Measurements from ENCODE around the gene ARHGAP24. TPM values are rescaled to one million over a fixed set of nuclear protein-coding genes. Genes with fewer than 3 reads are reported as not detected.

The ARHGAP24 gene
- total and polyA plus RNA-seq, 2 donors (not counting 1 experiment from before 2014, with no cell fraction given) = 48.4 to 141 TPM

GRCh38 chr4:85492336-85492735 is 17.4 kb downstream of the ARHGAP24 start:
- H3K4me3 Mint-ChIP-seq = no peak overlapping the region

More at GRCh38 chr4:85492336-85492735, 17.4 kb downstream of the ARHGAP24 start:
- Histone ChIP-seq H3K4me1 (ENCODE audit: control insufficient read depth in 2 of 2, insufficient read depth in 2 of 2, low read length in 2 of 2) (peaks cover 42 to 48% of the 10 kb centered on the region in 2 donors), H3K79me2 (ENCODE audit: control insufficient read depth, insufficient read depth, low read length) (peaks cover 77% of the 10 kb centered on the region), H3K9me3 (ENCODE audit: control extremely low read depth in 1 of 3, control insufficient read depth in 2 of 3, insufficient read depth in 1 of 3, low read length in 2 of 3) (peaks cover 0 to 8% (median 0%) of the 10 kb centered on the region in 3 donors), H3K4me3 (ENCODE audit: control extremely low read depth in 1 of 5, extremely low read depth in 1 of 5, insufficient read depth in 1 of 5, low read depth in 2 of 5, low read length in 4 of 5) (no peak overlapping the region), H3K27me3 (replicated peaks in 1 of 4; ENCODE audit: control extremely low read depth in 1 of 4, control insufficient read depth in 3 of 4, insufficient read depth in 4 of 4, low read length in 3 of 4) (no peaks in the 10 kb centered on the region), H4K20me1 (ENCODE audit: control insufficient read depth, insufficient read depth, low read length, poor library complexity, severe bottlenecking) (peaks cover 5% of the 10 kb centered on the region), H3K27ac (ENCODE audit: low read length in 2 of 2) (peak overlapping the region; percentile 23 to 81), H3K9ac (ENCODE audit: low read length) (no peak overlapping the region), H3K36me3 (replicated peaks in 1 of 2; ENCODE audit: control extremely low read depth in 1 of 2, control insufficient read depth in 1 of 2, extremely low read depth in 1 of 2, insufficient read depth in 2 of 2, low read length in 1 of 2) (peaks cover 0 to 5% of the 10 kb centered on the region in 2 experiments), H3K4me2 (replicated peaks; ENCODE audit: low read depth, low read length, poor library complexity, severe bottlenecking) (no peak overlapping the region), H2AFZ (ENCODE audit: insufficient read depth, low read depth, low read length, poor library complexity, severe bottlenecking) (peak overlapping the region; percentile 12)
- ATAC-seq (ENCODE audit: low read depth) (no peak), DNase-seq (no peak)
- Mint-ChIP-seq H3K4me1 (peaks cover 58% of the 10 kb centered on the region), H3K9me3 (ENCODE audit: insufficient read depth) (peaks cover 2% of the 10 kb centered on the region), H3K27ac (peak overlapping the region; percentile 86), H3K27me3 (no peaks in the 10 kb centered on the region)
- no CpG with 5 or more reads among the region's 1 CpG for WGBS (ENCODE audit: insufficient coverage)
- CTCF ChIA-PET = interaction anchor here (1.8 kb wide), 1 partner anchor 17 kb away, joined by 4 read pairs; the partner anchor contains the start of gene ARHGAP24
- no peak for TF ChIP-seq CTCF (IDR thresholded peaks at IDR 0.05)
- TF ChIP-seq EZH2 (IDR thresholded peaks at IDR 0.05; ENCODE audit: borderline replicate concordance, insufficient read depth, low read depth, low read length, poor library complexity, severe bottlenecking) = no peak
- POLR2A ChIA-PET = no interaction called here
- intact Hi-C loops (cut with micrococcal nuclease) = no loop called here
